GM18505 (cell line): Measurements from ENCODE around the gene CLPTM1.

Experiments
- ATAC-seq: cut with Tn5 transposase; IDR thresholded peaks from one replicate; pipeline ENCODE4 v1.9.1; 2021; ENCODE audit not compliant: unreplicated experiment
- POLR2A ChIP-seq: IDR thresholded peaks from 4 replicates; pipeline ENCODE4 v1.6.1; 2011; ENCODE audit warnings: borderline replicate concordance; ENCODE audit not compliant: insufficient read depth, insufficient read length; ENCODE audit errors: extremely low read depth

CLPTM1 gene

GRCh38 chr19:45001087-45001739, 46.0 kb downstream of the CLPTM1 start, which contains the start of gene RELB:
TSS of gene RELB (plus strand) at chr19:45001464. CDS start at chr19:45001580, 116 bp downstream.
- TF ChIP-seq POLR2A, result peak; percentile 65
- ATAC-seq, result peak; percentile 58

- ATAC-seq, result no peak
- no peak for TF ChIP-seq POLR2A
These were observed 48.3 kb downstream of the CLPTM1 start for GRCh38 chr19:45003485-45003884.

- TF ChIP-seq POLR2A, result no peak
- no peak for ATAC-seq
These were observed 50.6 kb downstream of the CLPTM1 start for GRCh38 chr19:45005787-45006186.

GRCh38 chr19:45008552-45008951, 53.4 kb downstream of the CLPTM1 start:
- no peak for TF ChIP-seq POLR2A
- no peak for ATAC-seq

- no peak for TF ChIP-seq POLR2A
- no peak for ATAC-seq
These were observed 54.6 kb downstream of the CLPTM1 start for GRCh38 chr19:45009625-45010255.

- TF ChIP-seq POLR2A, result no peak
- ATAC-seq, result no peak
These were observed 55.1 kb downstream of the CLPTM1 start for GRCh38 chr19:45010306-45010705.

- ATAC-seq, result no peak
These were observed 56.8 kb downstream of the CLPTM1 start for GRCh38 chr19:45011959-45012358.

GRCh38 chr19:45016388-45017314, 61.5 kb downstream of the CLPTM1 start:
- peak; percentile 20 for TF ChIP-seq POLR2A
- ATAC-seq, result peak; percentile 71

More at GRCh38 chr19:45011959-45012358, 56.8 kb downstream of the CLPTM1 start:
- no peak for TF ChIP-seq POLR2A

- TF ChIP-seq POLR2A, result no peak
- ATAC-seq, result no peak
These were observed 64.0 kb downstream of the CLPTM1 start for GRCh38 chr19:45019187-45019586.

- ATAC-seq, result no peak
- TF ChIP-seq POLR2A, result no peak
These were observed 64.9 kb downstream of the CLPTM1 start for GRCh38 chr19:45020071-45020470.

- no peak for ATAC-seq
- no peak for TF ChIP-seq POLR2A
These were observed 66.8 kb downstream of the CLPTM1 start for GRCh38 chr19:45021971-45022370.

GRCh38 chr19:45023048-45023447, 67.9 kb downstream of the CLPTM1 start:
- no peak for TF ChIP-seq POLR2A
- ATAC-seq, result no peak

- TF ChIP-seq POLR2A, result no peak
- ATAC-seq, result no peak
These were observed 70.1 kb downstream of the CLPTM1 start for GRCh38 chr19:45025264-45025663.

GRCh38 chr19:45027371-45027770, 72.2 kb downstream of the CLPTM1 start:
- ATAC-seq, result no peak
- TF ChIP-seq POLR2A, result no peak

GRCh38 chr19:45030825-45031224, 75.6 kb downstream of the CLPTM1 start:
- no peak for ATAC-seq
- TF ChIP-seq POLR2A, result no peak
